Breast epithelium (tissue), 4 donors: ENCODE measurements around the gene MFRP. TPM values are rescaled to one million over a fixed set of nuclear protein-coding genes. Genes with fewer than 3 reads are reported as not detected.
A peak's percentile ranks its signal among the peaks of the same experiment; 100 is the strongest.

Source experiments
- DNase-seq, 2 donors: peaks; one replicate each; pipeline ENCODE4 v3.0.0-alpha.2; 2019; ENCODE audit warnings: low spot score in 2 of 2
- H3K27ac ChIP-seq, 2 donors: fragments of 200-600 bp; sonication (generic) in 1 of 2; one replicate each; pipeline ENCODE4 v1.5.1; 2016 to 2019; ENCODE audit warnings: mild to moderate bottlenecking in 1 of 2
- H3K27me3 ChIP-seq, 2 donors: fragments of 200-600 bp; sonication (generic) in 1 of 2; one replicate each; pipeline versions ENCODE4 v1.5.1 to v1.6.0; 2017 to 2019; ENCODE audit warnings: control low read depth in 1 of 2, mild to moderate bottlenecking in 1 of 2
- H3K36me3 ChIP-seq: fragments of 200-600 bp; one replicate; pipeline ENCODE4 v1.5.1; 2019
- H3K4me1 ChIP-seq, 2 donors: fragments of 200-600 bp; sonication (generic); one replicate each; pipeline ENCODE4 v1.5.1; 2016 to 2019; ENCODE audit warnings: control low read depth in 1 of 2
- H3K4me3 ChIP-seq, 3 donors: fragments of 200-600 bp; sonication (generic); 1 replicate in 2 of 3; 2 replicates in 1 of 3; pipeline ENCODE4 v1.5.1; 2016 to 2019; ENCODE audit warnings: mild to moderate bottlenecking in 3 of 3, moderate library complexity in 2 of 3
- H3K9me3 ChIP-seq, 2 donors: fragments of 200-600 bp; sonication (generic) in 1 of 2; one replicate each; pipeline ENCODE4 v1.5.1; 2016 to 2019; ENCODE audit warnings: control low read depth in 1 of 2
- POLR2A ChIP-seq: fragments of 450-650 bp; IDR thresholded peaks from one replicate; pipeline ENCODE4 v1.6.1; 2016; ENCODE audit warnings: antibody characterized with exemption, mild to moderate bottlenecking, moderate library complexity
- POLR2AphosphoS5 ChIP-seq, 3 donors: sonication (generic); formaldehyde crosslinking; IDR thresholded peaks; one replicate each; pipeline ENCODE4 v1.6.1; 2017; ENCODE audit warnings: antibody characterized with exemption in 3 of 3
- intact Hi-C: fragments of 100-400 bp; cut with DNase I; formaldehyde crosslinking; loops from one replicate; pipeline ENCODE4 v1.15.1; 2023; ENCODE audit warnings: low total_unique reads
- total RNA-seq, 3 donors: library from RNA; depleted of rRNA; stranded (reverse); fragments of >200 nt; gene quantifications; one replicate each; pipeline ENCODE4 v1.1.0, GENCODE V29; 2016
- TF ChIP-seq, protein P1 (sequence below), 3 donors: fragments of 450-650 bp; IDR thresholded peaks; one replicate each; pipeline ENCODE4 v1.5.1; 2016 to 2017; ENCODE audit warnings: antibody characterized with exemption in 3 of 3, mild to moderate bottlenecking in 3 of 3, moderate library complexity in 3 of 3

The MFRP gene
- total RNA-seq, 3 donors from 2014 or later: 0.16 TPM; not detected in 2

DNA sequence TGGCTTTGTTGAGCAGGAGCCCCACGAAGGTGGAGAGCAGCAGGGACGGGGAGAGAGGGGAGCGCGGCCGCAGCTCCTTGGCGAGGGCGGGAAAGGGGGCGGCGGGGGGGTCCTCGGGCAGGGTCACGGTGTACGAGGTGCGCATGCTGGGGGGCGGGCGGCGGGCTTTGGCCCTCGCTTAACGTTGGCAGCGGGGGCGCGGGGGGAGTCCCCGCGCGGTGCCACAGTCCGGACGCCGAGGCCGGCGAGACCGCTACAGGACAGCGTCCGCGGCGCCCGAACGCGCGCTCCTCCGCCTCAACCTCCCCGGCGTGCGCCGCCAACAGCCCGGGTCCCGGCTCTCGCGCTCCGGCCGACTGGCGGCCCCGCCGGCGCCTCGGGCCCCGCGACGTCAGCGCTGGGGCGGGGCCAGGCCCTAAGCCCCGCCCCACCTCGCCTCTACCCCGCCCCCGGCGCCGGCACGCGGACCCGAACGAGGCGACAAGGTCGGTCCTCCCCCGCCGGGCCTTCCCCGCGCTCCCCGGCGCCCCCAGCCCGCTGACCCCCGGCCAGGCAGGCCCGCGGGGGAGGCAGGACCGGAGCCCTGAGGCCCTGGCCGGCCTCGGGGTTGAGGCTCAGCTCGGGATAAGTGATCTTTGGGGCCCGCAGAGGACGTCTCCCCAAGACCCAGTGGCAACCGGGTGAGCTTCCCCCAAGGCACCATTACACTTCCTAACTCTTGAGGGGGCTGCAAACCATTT lies 17.5 kb upstream of the MFRP start:
- DNase-seq: no peak
- Histone ChIP-seq H3K36me3 (no peaks in the 10 kb centered on the region), H3K4me3 (peak overlapping the region; percentile 40 to 72 (median 53)), H3K27me3 (no peaks in the 10 kb centered on the region), H3K4me1 (peaks cover 0 to 8% of the 10 kb centered on the region in 2 donors), H3K9me3 (no peaks in the 10 kb centered on the region), H3K27ac (peak overlapping the region in 1 of 2 donors; percentile 57)
- intact Hi-C loops: no loop called here
- TF ChIP-seq POLR2AphosphoS5 (IDR thresholded peaks at IDR 0.05) (no peak), POLR2A (no peak)
- TF ChIP-seq, protein P1, sequence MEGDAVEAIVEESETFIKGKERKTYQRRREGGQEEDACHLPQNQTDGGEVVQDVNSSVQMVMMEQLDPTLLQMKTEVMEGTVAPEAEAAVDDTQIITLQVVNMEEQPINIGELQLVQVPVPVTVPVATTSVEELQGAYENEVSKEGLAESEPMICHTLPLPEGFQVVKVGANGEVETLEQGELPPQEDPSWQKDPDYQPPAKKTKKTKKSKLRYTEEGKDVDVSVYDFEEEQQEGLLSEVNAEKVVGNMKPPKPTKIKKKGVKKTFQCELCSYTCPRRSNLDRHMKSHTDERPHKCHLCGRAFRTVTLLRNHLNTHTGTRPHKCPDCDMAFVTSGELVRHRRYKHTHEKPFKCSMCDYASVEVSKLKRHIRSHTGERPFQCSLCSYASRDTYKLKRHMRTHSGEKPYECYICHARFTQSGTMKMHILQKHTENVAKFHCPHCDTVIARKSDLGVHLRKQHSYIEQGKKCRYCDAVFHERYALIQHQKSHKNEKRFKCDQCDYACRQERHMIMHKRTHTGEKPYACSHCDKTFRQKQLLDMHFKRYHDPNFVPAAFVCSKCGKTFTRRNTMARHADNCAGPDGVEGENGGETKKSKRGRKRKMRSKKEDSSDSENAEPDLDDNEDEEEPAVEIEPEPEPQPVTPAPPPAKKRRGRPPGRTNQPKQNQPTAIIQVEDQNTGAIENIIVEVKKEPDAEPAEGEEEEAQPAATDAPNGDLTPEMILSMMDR (IDR thresholded peaks at IDR 0.05): no peak

DNA sequence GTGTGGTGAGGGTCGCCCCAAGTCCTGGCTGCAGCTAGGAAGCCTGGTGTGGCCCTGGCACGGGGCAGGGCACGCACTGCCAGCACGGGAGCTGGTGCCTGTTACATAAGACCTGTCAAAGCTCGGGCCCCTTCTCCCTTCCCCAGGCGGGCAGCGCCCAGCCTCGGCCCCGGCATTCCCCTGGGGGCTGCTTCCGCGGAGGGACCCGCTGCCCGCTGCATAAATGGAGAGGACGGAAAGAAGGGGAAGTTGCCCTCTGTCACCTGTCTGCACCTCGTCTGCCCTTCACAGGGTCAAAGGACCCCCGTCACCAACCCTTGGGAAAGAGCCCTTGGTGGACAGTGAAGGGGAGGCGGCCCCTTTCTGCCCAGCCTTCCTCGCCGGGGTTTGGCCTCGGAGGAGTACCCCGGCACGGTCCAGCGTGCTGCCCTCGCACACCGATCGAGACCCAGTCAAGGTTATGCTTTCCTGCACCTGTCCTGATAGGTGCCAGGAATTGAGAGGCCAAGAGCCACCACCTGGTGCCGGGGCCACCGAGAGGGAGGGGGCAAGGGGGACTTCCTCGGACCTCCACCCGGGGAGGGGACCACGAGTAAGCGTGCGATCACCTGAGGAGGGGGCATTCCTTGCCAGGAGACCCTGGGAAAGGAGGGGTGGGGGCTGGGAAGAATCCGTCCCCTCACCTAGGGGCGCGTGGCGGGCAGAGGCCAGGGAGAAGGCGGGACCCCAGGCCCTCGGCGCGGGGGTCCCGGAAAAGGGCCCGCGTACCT lies 16.8 kb upstream of the MFRP start:
- no peak for DNase-seq
- H3K4me3 ChIP-seq: peak overlapping the region; percentile 40 to 72 (median 53)
- no peaks in the 10 kb centered on the region for H3K9me3 ChIP-seq
- TF ChIP-seq, protein P1 (IDR thresholded peaks at IDR 0.05): no peak
- TF ChIP-seq POLR2A: no peak
- TF ChIP-seq POLR2AphosphoS5 (IDR thresholded peaks at IDR 0.05): no peak
- no peaks in the 10 kb centered on the region for H3K27me3 ChIP-seq
- intact Hi-C loops: no loop called here
- peak overlapping the region in 1 of 2 donors; percentile 57 for H3K27ac ChIP-seq
- H3K36me3 ChIP-seq: no peaks in the 10 kb centered on the region
- H3K4me1 ChIP-seq: peaks cover 0 to 8% of the 10 kb centered on the region in 2 donors

DNA sequence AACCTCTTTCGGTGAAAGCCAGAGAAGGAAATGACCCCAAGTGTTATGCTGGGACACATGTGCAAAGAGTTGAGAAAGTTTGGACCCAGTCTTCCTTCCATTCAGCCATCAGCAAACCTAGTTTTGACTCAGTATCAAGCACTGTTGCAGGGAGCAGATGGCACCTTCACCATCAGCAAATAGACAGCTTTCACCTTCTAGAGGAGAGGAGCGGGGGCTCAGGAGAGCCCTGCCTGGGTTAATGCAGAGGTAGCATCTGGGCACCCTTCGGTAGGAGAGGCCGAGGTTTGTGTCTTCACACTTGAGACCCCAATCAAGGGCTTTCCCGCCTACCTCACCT lies 16.2 kb upstream of the MFRP start:
- Histone ChIP-seq H3K27me3 (no peaks in the 10 kb centered on the region), H3K27ac (peak overlapping the region; percentile 73 to 81), H3K36me3 (no peaks in the 10 kb centered on the region), H3K4me1 (peaks cover 0 to 8% of the 10 kb centered on the region in 2 donors), H3K9me3 (no peaks in the 10 kb centered on the region), H3K4me3 (peak overlapping the region in 2 of 3 donors; percentile 40 to 72)
- TF ChIP-seq POLR2A (no peak), POLR2AphosphoS5 (IDR thresholded peaks at IDR 0.05) (no peak)
- TF ChIP-seq, protein P1 (IDR thresholded peaks at IDR 0.05): no peak
- intact Hi-C loops: no loop called here
- DNase-seq: no peak

DNA sequence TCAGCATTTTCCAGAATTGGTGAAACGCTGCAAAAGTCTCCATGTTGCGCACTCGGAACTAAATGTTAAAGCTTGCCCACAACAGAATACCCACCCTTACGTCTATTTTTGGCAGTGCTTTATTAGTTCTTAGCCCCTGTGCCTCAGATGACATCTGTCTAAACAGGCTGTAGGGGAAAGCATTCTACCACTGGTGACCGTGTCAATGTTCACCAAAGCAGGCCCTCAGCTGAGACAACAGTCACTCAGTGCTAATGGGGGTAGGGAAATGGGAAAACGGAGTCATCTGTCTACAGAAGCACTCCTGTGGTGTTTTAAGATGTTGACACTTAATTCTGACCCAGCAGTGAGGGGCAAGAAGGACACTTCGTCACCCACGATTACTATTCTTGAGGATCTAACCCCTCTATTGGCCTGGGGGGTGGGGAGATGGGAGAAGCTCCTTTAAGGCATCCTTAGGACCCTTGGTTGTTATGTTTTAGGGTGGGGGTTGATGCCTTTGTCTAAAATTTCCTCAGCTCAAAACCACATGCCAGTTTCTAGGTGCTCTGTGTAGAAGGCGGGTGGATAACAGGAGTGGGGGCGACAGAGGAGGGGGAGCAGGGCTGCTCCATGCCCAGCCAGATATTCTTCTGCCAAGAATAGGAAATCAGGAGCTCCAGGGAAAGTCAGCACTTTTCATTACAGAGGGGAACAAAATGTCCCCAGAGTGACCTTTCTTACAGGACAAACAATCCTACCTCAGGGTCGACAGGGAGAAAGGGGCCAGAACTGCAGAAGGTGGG lies 15.6 kb upstream of the MFRP start:
- TF ChIP-seq, protein P1 (IDR thresholded peaks at IDR 0.05): no peak
- TF ChIP-seq POLR2AphosphoS5 (IDR thresholded peaks at IDR 0.05): no peak
- no peak for TF ChIP-seq POLR2A
- Histone ChIP-seq H3K27me3 (no peaks in the 10 kb centered on the region), H3K27ac (peak overlapping the region; percentile 73 to 81), H3K4me3 (peak overlapping the region in 1 of 3 donors; percentile 40), H3K4me1 (peaks cover 0 to 8% of the 10 kb centered on the region in 2 donors), H3K9me3 (no peaks in the 10 kb centered on the region), H3K36me3 (no peaks in the 10 kb centered on the region)
- intact Hi-C loops: no loop called here
- DNase-seq: no peak
